ENCODE results near the gene ROR2. TPM values are rescaled to one million over a fixed set of nuclear protein-coding genes. Genes with fewer than 3 reads are reported as not detected.

The ROR2 gene
- total RNA-seq, 1 experiment from 2014 or later: 2.7 TPM

- no peak overlapping the region for H3K9ac ChIP-seq (ENCODE audit: extremely low read depth, insufficient read length, low read length)
- Mint-ChIP-seq H3K36me3 (ENCODE audit: insufficient read depth in 1 of 3, low read depth in 3 of 3) (no peaks in the 10 kb centered on the region), H3K4me3 (no peak overlapping the region), H3K27me3 (ENCODE audit: low read depth) (peaks cover 30% of the 10 kb centered on the region), H3K9me3 (no peaks in the 10 kb centered on the region), H3K27ac (peak overlapping the region in 1 of 3 experiments; percentile 63; a peak in 1 of 7 replicates), H3K4me1 (peaks cover 39 to 42% of the 10 kb centered on the region in 2 experiments)
- no peaks in the 10 kb centered on the region for H3K9me3 ChIP-seq (ENCODE audit: control insufficient read depth, low read depth, low read length)
- H3K4ac ChIP-seq (ENCODE audit: low read depth, low read length): no peak overlapping the region
- H3K27ac ChIP-seq (ENCODE audit: insufficient read length, low read depth, low read length): no peak overlapping the region
- no peak overlapping the region for H2AFZ ChIP-seq (ENCODE audit: low read length)
- H4K5ac ChIP-seq (ENCODE audit: insufficient read length, low read depth, low read length): no peak overlapping the region
- H3K56ac ChIP-seq (ENCODE audit: insufficient read length, low read depth, low read length): no peak overlapping the region
- no peak overlapping the region for H3T11ph ChIP-seq (ENCODE audit: low read length)
- H4K20me1 ChIP-seq (ENCODE audit: control insufficient read depth, insufficient read depth, insufficient read length): peaks cover 3% of the 10 kb centered on the region
- no peak overlapping the region for H2BK15ac ChIP-seq (ENCODE audit: low read depth, low read length)
- no peaks in the 10 kb centered on the region; the same call in 1 of the 2 replicates for H3K27me3 ChIP-seq (ENCODE audit: insufficient read depth, low read length)
- no peak overlapping the region for H3K14ac ChIP-seq (ENCODE audit: insufficient read depth, low read length)
- H3K23ac ChIP-seq (ENCODE audit: insufficient read length, low read depth, low read length): no peak overlapping the region
- H2BK120ac ChIP-seq (ENCODE audit: low read depth, low read length, poor library complexity, severe bottlenecking): no peak overlapping the region
- H2BK12ac ChIP-seq (ENCODE audit: insufficient read length, low read depth, low read length): no peak overlapping the region
- DNase-seq: no peak
- H3K79me2 ChIP-seq (ENCODE audit: insufficient read depth, low read length): no peaks in the 10 kb centered on the region; the same call in 1 of the 2 replicates
- TF ChIP-seq CTCF (conservative IDR thresholded peaks at IDR 0.05): no peak
- no peak overlapping the region for H3K18ac ChIP-seq (ENCODE audit: insufficient read length, low read depth, low read length)
- no peak overlapping the region for H2BK20ac ChIP-seq (ENCODE audit: low read depth, low read length, poor library complexity, severe bottlenecking)
- H4K91ac ChIP-seq (ENCODE audit: insufficient read length, low read depth, low read length): no peak overlapping the region
- no peaks in the 10 kb centered on the region for H3K79me1 ChIP-seq (ENCODE audit: insufficient read depth, low read depth, low read length, poor library complexity, severe bottlenecking)
- WGBS (ENCODE audit: extremely low coverage, insufficient read length, low lambda C conversion rate): no CpG with 5 or more reads among the region's 11 CpGs
- H3K4me2 ChIP-seq (ENCODE audit: insufficient read depth, insufficient read length, low read length): no peak overlapping the region
- H3K4me1 ChIP-seq (ENCODE audit: insufficient read depth, low read length): peaks cover 9% of the 10 kb centered on the region
- H3K23me2 ChIP-seq (ENCODE audit: insufficient read length, low read depth, low read length, poor library complexity, severe bottlenecking): no peaks in the 10 kb centered on the region
- H2BK5ac ChIP-seq (ENCODE audit: insufficient read length, low read length): no peak overlapping the region
- H4K8ac ChIP-seq (replicated peaks; ENCODE audit: insufficient read length, low read depth, low read length): no peak overlapping the region
- no peak overlapping the region for H2AK5ac ChIP-seq (ENCODE audit: insufficient read length, low read length)
Measured at GRCh38 chr9:91902475-91903125, 47.4 kb downstream of the ROR2 start.
